K562 (cell line): ENCODE data around the gene MYADM. TPM values are rescaled to one million over a fixed set of nuclear protein-coding genes. Genes with fewer than 3 reads are reported as not detected.

Source experiments
- ARID4B ChIP-seq: sonication (generic); formaldehyde crosslinking; IDR thresholded peaks from 2 replicates; pipeline ENCODE4 v1.8.0; 2022; ENCODE audit warnings: mild to moderate bottlenecking, missing genetic modification reagents
- ETV5 ChIP-seq: sonication (generic); formaldehyde crosslinking; IDR thresholded peaks from 2 replicates; pipeline ENCODE4 v1.4.0; 2020; ENCODE audit warnings: low read depth, mild to moderate bottlenecking, missing genetic modification reagents
- IFI16 ChIP-seq: fragments of 250-450 bp; sonication (Bioruptor Pico); IDR thresholded peaks from 2 replicates; pipeline ENCODE4 v2.1.2; 2022; ENCODE audit warnings: mild to moderate bottlenecking, inconsistent platforms
- MAFG ChIP-seq: fragments of 450-650 bp; conservative IDR thresholded peaks from 2 replicates; pipeline ENCODE4 v1.6.1; 2016; ENCODE audit warnings: missing genetic modification characterization, missing compliant biosample characterization
- MAZ ChIP-seq, 2 experiments: fragments of 450-650 bp in 1 of 2; sonication (generic) in 1 of 2; formaldehyde crosslinking; IDR thresholded peaks in 1 of 2; conservative IDR thresholded peaks in 1 of 2; 2 replicates each; pipeline versions ENCODE4 v1.4.0 to v1.5.0; 2020; ENCODE audit warnings: mild to moderate bottlenecking in 1 of 2, missing genetic modification reagents in 1 of 2
- MEF2A ChIP-seq: IDR thresholded peaks from 2 replicates; pipeline ENCODE4 v1.6.1; 2011; ENCODE audit warnings: low read depth, mild to moderate bottlenecking, low read length, moderate library complexity; ENCODE audit not compliant: control insufficient read depth
- NR1H2 ChIP-seq: sonication (generic); formaldehyde crosslinking; IDR thresholded peaks from 2 replicates; pipeline ENCODE4 v1.4.0; 2020; ENCODE audit warnings: mild to moderate bottlenecking, missing genetic modification reagents
- SMAD3 ChIP-seq: fragments of 450-650 bp; formaldehyde crosslinking; conservative IDR thresholded peaks from 2 replicates; pipeline ENCODE4 v1.4.0; 2020; ENCODE audit warnings: mild to moderate bottlenecking
- SP2 ChIP-seq: IDR thresholded peaks from 2 replicates; pipeline ENCODE4 v1.6.1; 2011; ENCODE audit warnings: mild to moderate bottlenecking, low read depth, low read length, moderate library complexity; ENCODE audit not compliant: poor library complexity, severe bottlenecking; ENCODE audit errors: extremely low read depth
- STAT5B ChIP-seq: fragments of 250-450 bp; sonication (Bioruptor Pico); IDR thresholded peaks from 2 replicates; pipeline ENCODE4 v1.8.0; 2021; ENCODE audit warnings: mild to moderate bottlenecking, inconsistent platforms
- THAP7 ChIP-seq: fragments of 250-450 bp; sonication (Bioruptor Pico); IDR thresholded peaks from 2 replicates; pipeline ENCODE4 v1.5.0; 2021
- TRIM24 ChIP-seq, 2 experiments: fragments of 450-650 bp; IDR thresholded peaks; 2 replicates each; pipeline ENCODE4 v1.6.1; 2016
- WHSC1 ChIP-seq: IDR thresholded peaks from one replicate; pipeline ENCODE4 v1.6.1; 2012; ENCODE audit warnings: low read length, control low read depth, inconsistent platforms
- ZBTB11 ChIP-seq, 3 experiments: fragments of 200-800 bp in 1 of 3; fragments of 250-450 bp in 1 of 3; fragments of 450-650 bp in 1 of 3; sonication (Bioruptor Pico) in 1 of 3; sonication (Bioruptor generic) in 1 of 3; formaldehyde crosslinking in 1 of 3; IDR thresholded peaks; 2 replicates each; pipeline versions ENCODE4 v1.6.1 to v1.8.0; 2016 to 2022; ENCODE audit warnings: mild to moderate bottlenecking in 2 of 3, missing genetic modification characterization in 2 of 3, missing compliant biosample characterization in 1 of 3, moderate library complexity in 1 of 3
- ZNF311 ChIP-seq: fragments of 250-450 bp; sonication (Bioruptor Pico); IDR thresholded peaks from 2 replicates; pipeline ENCODE4 v1.4.0; 2020; ENCODE audit warnings: mild to moderate bottlenecking, moderate library complexity
- ZNF511 ChIP-seq: sonication (generic); formaldehyde crosslinking; IDR thresholded peaks from 2 replicates; pipeline ENCODE4 v1.8.0; 2022; ENCODE audit warnings: mild to moderate bottlenecking, missing genetic modification reagents
- ZNF668 ChIP-seq: fragments of 250-450 bp; sonication (Bioruptor Pico); IDR thresholded peaks from 2 replicates; pipeline ENCODE4 v1.8.0; 2022; ENCODE audit warnings: mild to moderate bottlenecking, inconsistent platforms
- polyA plus RNA-seq, 8 experiments: library from polyadenylated mRNA; depleted of rRNA in 4 of 8; stranded (reverse) in 5 of 8; unstranded in 3 of 8; fragments of >200 nt; fragmentation: Nextera tagmentation in 2 of 8; fragmentation: Illumina TruSeq in 1 of 8; extraction: Ambion mirVana in 2 of 8; extraction: Trizol in 1 of 8; gene quantifications; 2 replicates each; pipeline versions ENCODE4 v1.2.1 to v1.2.3, GENCODE V29; 2011 to 2014; ENCODE audit warnings: inconsistent platforms in 1 of 8, missing spikeins in 1 of 8
- total RNA-seq, 7 experiments: library from RNA; depleted of rRNA in 6 of 7; stranded (reverse); fragments of >200 nt in 6 of 7; fragmentation: Illumina TruSeq in 2 of 7; extraction: Trizol in 2 of 7; gene quantifications; 2 replicates each; pipeline versions ENCODE4 v1.2.1 to v1.2.3, GENCODE V29; 2011 to 2021; ENCODE audit warnings: low replicate concordance in 1 of 7

The MYADM gene
- total and polyA plus RNA-seq, 9 of the 15 experiments (the other 6 are each of a cell fraction or from before 2014, with no cell fraction given) = 4.5 to 70.3 (median 14.4) TPM

- TF ChIP-seq ARID4B (CRISPR knock-in tag) = no peak
- TF ChIP-seq ZBTB11 (CRISPR knock-in tag; IDR thresholded peaks at IDR 0.05) = no peak
- peak; percentile 74 to 93 for TF ChIP-seq MAZ (CRISPR knock-in tag; conservative IDR thresholded peaks at IDR 0.05 in 1 of 2, IDR thresholded peaks at IDR 0.05 in 1 of 2)
- TF ChIP-seq NR1H2 (CRISPR knock-in tag) = no peak
- TF ChIP-seq IFI16 (CRISPR knock-in tag) = no peak
- no peak for TF ChIP-seq ZNF311 (CRISPR knock-in tag)
- TF ChIP-seq THAP7 (CRISPR knock-in tag) = no peak
- TF ChIP-seq SP2 = no peak
- TF ChIP-seq MEF2A = no peak
- TF ChIP-seq ZNF511 (CRISPR knock-in tag) = no peak
- no peak for TF ChIP-seq MAFG (tag)
- no peak for TF ChIP-seq ZNF668 (CRISPR knock-in tag)
- 0 out of 2 replicates have a peak, but pooled peaks have one; percentile 45 for TF ChIP-seq ETV5 (CRISPR knock-in tag)
- no peak for TF ChIP-seq WHSC1
- no peak for TF ChIP-seq STAT5B (CRISPR knock-in tag)
- no peak for TF ChIP-seq SMAD3 (CRISPR knock-in tag)
- no peak for TF ChIP-seq TRIM24 (IDR thresholded peaks at IDR 0.05)
Measured at GRCh38 chr19:53867225-53868090, at the start of gene MYADM (continued).
